ENCODE data around the gene CCL7.

The CCL7 gene

GRCh38 chr17:34269969-34270368, at the start of gene CCL7:
CCL7 (plus strand) TSS chr17:34270221; CDS start chr17:34270291, 70 bp downstream.
- Histone ChIP-seq H3K36me3 (no peaks in the 10 kb centered on the region), H3K27ac (no peak within 1 kb of the TSS), H3K9me3 (ENCODE audit: severe bottlenecking) (no peaks in the 10 kb centered on the region), H3K4me3 (ENCODE audit: low read depth, low read length) (no peak within 1 kb of the TSS), H3K27me3 (ENCODE audit: insufficient read depth, low read depth, severe bottlenecking) (peaks cover 65% of the 10 kb centered on the region)
- no peak for TF ChIP-seq CTCF (IDR thresholded peaks at IDR 0.05; ENCODE audit: low read depth, low read length)
- DNase-seq = no peak

- H3K27ac ChIP-seq = no peak overlapping the region
- H3K4me3 ChIP-seq (ENCODE audit: low read depth, low read length) = no peak overlapping the region
- no peak for TF ChIP-seq CTCF (IDR thresholded peaks at IDR 0.05; ENCODE audit: low read depth, low read length)
- H3K36me3 ChIP-seq = no peaks in the 10 kb centered on the region
- no peaks in the 10 kb centered on the region for H3K9me3 ChIP-seq (ENCODE audit: severe bottlenecking)
- no peak for DNase-seq
- H3K27me3 ChIP-seq (ENCODE audit: insufficient read depth, low read depth, severe bottlenecking) = peaks cover 60% of the 10 kb centered on the region
Observed at GRCh38 chr17:34220752-34221395, 49.1 kb upstream of the CCL7 start.

GRCh38 chr17:34221411-34221810, 48.6 kb upstream of the CCL7 start:
- DNase-seq = no peak
- no peaks in the 10 kb centered on the region for H3K36me3 ChIP-seq
- H3K27ac ChIP-seq = no peak overlapping the region
- TF ChIP-seq CTCF (IDR thresholded peaks at IDR 0.05; ENCODE audit: low read depth, low read length) = no peak
- H3K27me3 ChIP-seq (ENCODE audit: insufficient read depth, low read depth, severe bottlenecking) = peaks cover 63% of the 10 kb centered on the region
- no peaks in the 10 kb centered on the region for H3K9me3 ChIP-seq (ENCODE audit: severe bottlenecking)
- H3K4me3 ChIP-seq (ENCODE audit: low read depth, low read length) = no peak overlapping the region

GRCh38 chr17:34222722-34223497, 47.1 kb upstream of the CCL7 start:
- Histone ChIP-seq H3K36me3 (no peaks in the 10 kb centered on the region), H3K4me3 (ENCODE audit: low read depth, low read length) (no peak overlapping the region), H3K27me3 (ENCODE audit: insufficient read depth, low read depth, severe bottlenecking) (peaks cover 66% of the 10 kb centered on the region), H3K9me3 (ENCODE audit: severe bottlenecking) (no peaks in the 10 kb centered on the region), H3K27ac (no peak overlapping the region)
- TF ChIP-seq CTCF (IDR thresholded peaks at IDR 0.05; ENCODE audit: low read depth, low read length) = no peak
- no peak for DNase-seq

GRCh38 chr17:34225046-34225445, 45.0 kb upstream of the CCL7 start:
- no peak for DNase-seq
- Histone ChIP-seq H3K4me3 (ENCODE audit: low read depth, low read length) (no peak overlapping the region), H3K27ac (no peak overlapping the region), H3K9me3 (ENCODE audit: severe bottlenecking) (no peaks in the 10 kb centered on the region), H3K27me3 (ENCODE audit: insufficient read depth, low read depth, severe bottlenecking) (peaks cover 67% of the 10 kb centered on the region), H3K36me3 (no peaks in the 10 kb centered on the region)
- TF ChIP-seq CTCF (IDR thresholded peaks at IDR 0.05; ENCODE audit: low read depth, low read length) = no peak

Measured in WERI-Rb-1 (cell line).